ENCODE results near the gene KATNAL2.

The KATNAL2 gene

DNA sequence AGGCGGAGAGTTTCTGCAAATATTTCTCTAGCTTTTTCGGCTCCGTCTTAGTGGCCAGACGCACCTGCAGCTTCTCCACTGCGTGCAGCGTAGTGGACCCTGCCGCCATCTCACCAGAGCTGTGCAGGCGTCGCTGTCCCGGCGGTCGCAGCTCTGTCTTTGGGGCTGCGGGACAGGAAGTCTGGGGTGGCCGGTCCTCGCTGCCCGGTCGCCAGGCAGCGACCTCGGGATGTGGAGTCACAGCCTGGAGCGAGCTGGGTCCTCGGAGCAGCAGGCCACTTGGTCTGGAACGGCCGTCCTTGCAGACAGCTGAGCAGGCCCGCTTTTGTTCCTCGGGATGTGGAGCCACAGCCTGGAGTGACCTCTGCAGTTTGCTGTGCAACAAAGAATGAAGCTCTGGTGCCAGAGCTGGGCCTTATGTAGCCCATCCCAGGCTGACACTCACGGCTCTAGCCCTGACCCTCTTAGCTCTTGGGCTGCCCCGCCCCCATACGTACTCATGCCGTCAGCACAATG, 117.8 kb downstream of the KATNAL2 start, which contains the start of gene ELOA2:
Gene ELOA2, minus strand, starts transcription at position 466 of the 516 bp plus-strand sequence. Its CDS starts 357 bp downstream, at position 109.
- H3K36me3 ChIP-seq (ENCODE audit: insufficient read depth, low read length), result no peaks in the 10 kb centered on the region; the same call in 1 of the 2 replicates
- H3K9me3 ChIP-seq (ENCODE audit: control insufficient read depth, insufficient read depth, low read length), result no peaks in the 10 kb centered on the region
- H3K9ac ChIP-seq (ENCODE audit: low read depth, low read length), result no peak within 1 kb of the TSS
- H3K4me1 ChIP-seq (ENCODE audit: insufficient read depth, low read length), result no peaks in the 10 kb centered on the region

GRCh38 chr18:47036298-47036874, 119.0 kb downstream of the KATNAL2 start:
- Histone ChIP-seq H3K9me3 (ENCODE audit: control insufficient read depth, insufficient read depth, low read length) (no peaks in the 10 kb centered on the region), H3K4me1 (ENCODE audit: insufficient read depth, low read length) (no peaks in the 10 kb centered on the region), H3K36me3 (ENCODE audit: insufficient read depth, low read length) (no peaks in the 10 kb centered on the region; the same call in 1 of the 2 replicates), H3K9ac (ENCODE audit: low read depth, low read length) (no peak overlapping the region)

- no peaks in the 10 kb centered on the region for H3K9me3 ChIP-seq (ENCODE audit: control insufficient read depth, insufficient read depth, low read length)
- H3K36me3 ChIP-seq (ENCODE audit: insufficient read depth, low read length), result no peaks in the 10 kb centered on the region; the same call in 1 of the 2 replicates
- H3K4me1 ChIP-seq (ENCODE audit: insufficient read depth, low read length), result no peaks in the 10 kb centered on the region
- H3K9ac ChIP-seq (ENCODE audit: low read depth, low read length), result no peak overlapping the region
Observed at GRCh38 chr18:47036927-47037578, 119.7 kb downstream of the KATNAL2 start.

DNA sequence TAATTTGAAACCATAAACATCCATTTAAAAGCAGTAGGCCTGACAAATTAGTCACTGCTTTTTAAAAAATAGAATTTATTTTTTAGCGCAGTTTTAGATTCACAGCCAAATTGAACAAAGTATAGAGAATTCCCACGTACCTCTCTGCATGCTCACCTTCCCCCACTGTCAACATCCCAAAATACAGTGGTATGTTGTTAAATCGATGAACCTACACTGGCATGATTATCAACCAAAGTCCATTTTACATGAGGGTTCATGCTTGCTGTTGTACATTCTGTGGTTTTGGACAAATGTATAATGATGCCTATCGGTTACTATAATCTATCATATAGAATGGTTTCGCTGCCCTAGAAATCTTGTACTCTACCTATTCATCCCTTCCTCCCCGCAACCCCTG, 123.6 kb downstream of the KATNAL2 start:
- Histone ChIP-seq H3K4me1 (ENCODE audit: insufficient read depth, low read length) (no peaks in the 10 kb centered on the region), H3K9me3 (ENCODE audit: control insufficient read depth, insufficient read depth, low read length) (no peaks in the 10 kb centered on the region), H3K36me3 (ENCODE audit: insufficient read depth, low read length) (no peaks in the 10 kb centered on the region), H3K9ac (ENCODE audit: low read depth, low read length) (no peak overlapping the region)

GRCh38 chr18:47050468-47050867, 133.1 kb downstream of the KATNAL2 start:
- Histone ChIP-seq H3K4me1 (ENCODE audit: insufficient read depth, low read length) (no peaks in the 10 kb centered on the region), H3K9ac (ENCODE audit: low read depth, low read length) (no peak overlapping the region), H3K36me3 (ENCODE audit: insufficient read depth, low read length) (no peaks in the 10 kb centered on the region), H3K9me3 (ENCODE audit: control insufficient read depth, insufficient read depth, low read length) (no peaks in the 10 kb centered on the region)

- no peak overlapping the region for H3K9ac ChIP-seq (ENCODE audit: low read depth, low read length)
- no peaks in the 10 kb centered on the region for H3K4me1 ChIP-seq (ENCODE audit: insufficient read depth, low read length)
- H3K36me3 ChIP-seq (ENCODE audit: insufficient read depth, low read length), result no peaks in the 10 kb centered on the region
- no peaks in the 10 kb centered on the region for H3K9me3 ChIP-seq (ENCODE audit: control insufficient read depth, insufficient read depth, low read length)
Observed at GRCh38 chr18:47054369-47054768, 137.0 kb downstream of the KATNAL2 start.

DNA sequence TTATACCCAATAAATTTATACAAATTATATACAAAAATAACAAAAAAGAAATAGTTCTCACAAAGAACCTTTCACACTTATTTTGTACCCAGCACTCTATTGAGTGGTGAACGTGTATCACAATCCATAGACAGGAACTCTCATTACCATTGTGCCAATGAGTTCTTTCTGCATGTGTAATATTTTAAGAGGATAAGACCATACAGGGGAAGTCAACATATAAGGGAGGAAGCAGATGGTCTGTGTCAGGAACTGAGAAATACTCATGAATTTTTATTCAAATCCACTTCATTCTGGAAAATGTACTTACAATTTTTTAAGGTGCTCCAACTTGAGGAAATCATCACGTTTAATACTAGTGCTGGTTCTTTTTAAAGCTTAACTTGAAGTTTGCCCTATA, 145.1 kb downstream of the KATNAL2 start:
- no peaks in the 10 kb centered on the region for H3K4me1 ChIP-seq (ENCODE audit: insufficient read depth, low read length)
- no peaks in the 10 kb centered on the region for H3K9me3 ChIP-seq (ENCODE audit: control insufficient read depth, insufficient read depth, low read length)
- H3K9ac ChIP-seq (ENCODE audit: low read depth, low read length), result no peak overlapping the region
- H3K36me3 ChIP-seq (ENCODE audit: insufficient read depth, low read length), result no peaks in the 10 kb centered on the region

DNA sequence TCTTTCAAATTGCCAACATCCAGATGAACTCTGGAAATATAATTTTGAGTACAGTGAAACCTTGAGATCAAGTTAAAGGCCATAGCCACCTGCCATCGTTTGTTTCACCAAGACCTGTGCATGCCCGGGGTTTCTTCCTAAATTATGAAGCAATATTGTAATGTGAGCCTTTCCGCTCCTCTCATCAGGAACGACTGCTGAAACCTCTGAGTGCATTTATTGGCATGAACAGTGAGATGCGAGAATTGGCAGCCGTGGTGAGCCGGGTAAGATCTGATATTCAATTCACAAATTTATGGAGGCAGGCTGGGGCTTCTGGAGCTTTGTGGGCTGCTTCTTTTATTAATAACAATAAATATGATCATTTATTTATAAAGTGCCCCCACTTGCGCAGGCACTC, 145.7 kb downstream of the KATNAL2 start:
- no peaks in the 10 kb centered on the region for H3K9me3 ChIP-seq (ENCODE audit: control insufficient read depth, insufficient read depth, low read length)
- H3K4me1 ChIP-seq (ENCODE audit: insufficient read depth, low read length), result no peaks in the 10 kb centered on the region
- H3K9ac ChIP-seq (ENCODE audit: low read depth, low read length), result no peak overlapping the region
- no peaks in the 10 kb centered on the region for H3K36me3 ChIP-seq (ENCODE audit: insufficient read depth, low read length)

- Histone ChIP-seq H3K4me1 (ENCODE audit: insufficient read depth, low read length) (peaks cover 12% of the 10 kb centered on the region), H3K36me3 (ENCODE audit: insufficient read depth, low read length) (no peaks in the 10 kb centered on the region), H3K9me3 (ENCODE audit: control insufficient read depth, insufficient read depth, low read length) (no peaks in the 10 kb centered on the region), H3K9ac (ENCODE audit: low read depth, low read length) (no peak overlapping the region)
Observed at GRCh38 chr18:47067648-47068047, 150.2 kb downstream of the KATNAL2 start.

DNA sequence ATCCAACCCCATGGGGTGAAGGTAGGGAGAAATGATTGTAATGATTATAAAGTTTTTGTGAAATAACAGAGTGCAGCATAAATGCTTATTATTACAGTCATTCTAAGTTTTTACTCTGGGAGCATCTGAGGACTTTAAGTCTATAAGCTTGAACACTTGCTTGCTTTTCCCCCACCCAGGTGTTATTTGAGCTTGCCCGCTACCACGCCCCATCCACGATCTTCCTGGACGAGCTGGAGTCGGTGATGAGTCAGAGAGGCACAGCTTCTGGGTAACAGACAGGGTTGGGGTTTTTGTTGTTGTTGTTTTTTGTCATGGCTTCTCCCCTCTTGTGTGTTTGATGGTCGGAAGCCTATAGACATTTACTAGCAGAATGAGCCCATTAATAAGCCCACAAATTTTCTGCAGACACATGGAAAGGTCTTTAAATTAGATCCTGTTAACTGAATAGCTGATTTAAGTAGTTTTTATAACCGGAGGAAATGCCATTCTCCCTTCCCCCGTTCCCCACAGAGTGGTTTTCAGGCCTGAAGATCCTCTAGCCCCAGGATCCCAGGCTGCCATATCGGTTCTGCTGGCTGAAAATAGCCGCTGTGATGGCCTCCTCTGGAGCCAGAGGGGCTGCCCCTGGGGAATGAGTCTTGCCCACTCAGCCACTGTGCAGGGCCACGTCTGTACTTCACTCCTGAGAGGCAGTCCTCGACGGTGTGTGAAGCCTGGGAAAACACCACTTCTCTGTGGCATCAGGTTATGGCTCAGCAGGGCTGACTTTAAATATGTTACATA, 157.9 kb downstream of the KATNAL2 start:
- peaks cover 17% of the 10 kb centered on the region for H3K4me1 ChIP-seq (ENCODE audit: insufficient read depth, low read length)
- H3K9me3 ChIP-seq (ENCODE audit: control insufficient read depth, insufficient read depth, low read length), result no peaks in the 10 kb centered on the region
- H3K9ac ChIP-seq (ENCODE audit: low read depth, low read length), result peak overlapping the region; percentile 35; the same call in 1 of the 2 replicates
- no peaks in the 10 kb centered on the region for H3K36me3 ChIP-seq (ENCODE audit: insufficient read depth, low read length)

GRCh38 chr18:47077111-47077510, 159.7 kb downstream of the KATNAL2 start:
- Histone ChIP-seq H3K9me3 (ENCODE audit: control insufficient read depth, insufficient read depth, low read length) (no peaks in the 10 kb centered on the region), H3K9ac (ENCODE audit: low read depth, low read length) (no peak overlapping the region), H3K36me3 (ENCODE audit: insufficient read depth, low read length) (no peaks in the 10 kb centered on the region), H3K4me1 (ENCODE audit: insufficient read depth, low read length) (peaks cover 17% of the 10 kb centered on the region)

GRCh38 chr18:47080872-47081271, 163.5 kb downstream of the KATNAL2 start:
- H3K36me3 ChIP-seq (ENCODE audit: insufficient read depth, low read length), result no peaks in the 10 kb centered on the region
- no peaks in the 10 kb centered on the region for H3K9me3 ChIP-seq (ENCODE audit: control insufficient read depth, insufficient read depth, low read length)
- H3K9ac ChIP-seq (ENCODE audit: low read depth, low read length), result no peak overlapping the region
- H3K4me1 ChIP-seq (ENCODE audit: insufficient read depth, low read length), result peaks cover 4% of the 10 kb centered on the region; the same call in 1 of the 2 replicates

DNA sequence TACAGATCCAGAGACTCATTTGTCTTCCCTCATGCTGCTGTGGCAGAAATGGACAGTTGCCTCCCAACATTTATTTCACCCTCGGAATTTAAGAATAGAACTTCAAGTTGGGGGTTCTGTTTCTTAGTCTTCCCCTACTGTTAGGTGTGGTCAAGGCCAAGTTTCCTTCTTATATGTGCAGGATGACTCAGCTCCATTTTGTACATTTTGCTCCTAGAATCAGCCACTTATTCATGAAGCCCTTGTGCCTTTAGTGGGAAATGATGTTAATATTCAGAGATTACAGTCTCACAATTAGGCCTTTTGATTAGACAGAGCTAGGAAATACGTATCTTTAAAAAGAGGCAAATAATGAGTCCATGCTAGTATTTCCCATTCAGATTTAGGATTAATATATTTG, 164.2 kb downstream of the KATNAL2 start:
- H3K4me1 ChIP-seq (ENCODE audit: insufficient read depth, low read length), result no peaks in the 10 kb centered on the region
- H3K36me3 ChIP-seq (ENCODE audit: insufficient read depth, low read length), result no peaks in the 10 kb centered on the region
- H3K9me3 ChIP-seq (ENCODE audit: control insufficient read depth, insufficient read depth, low read length), result no peaks in the 10 kb centered on the region
- H3K9ac ChIP-seq (ENCODE audit: low read depth, low read length), result no peak overlapping the region

DNA sequence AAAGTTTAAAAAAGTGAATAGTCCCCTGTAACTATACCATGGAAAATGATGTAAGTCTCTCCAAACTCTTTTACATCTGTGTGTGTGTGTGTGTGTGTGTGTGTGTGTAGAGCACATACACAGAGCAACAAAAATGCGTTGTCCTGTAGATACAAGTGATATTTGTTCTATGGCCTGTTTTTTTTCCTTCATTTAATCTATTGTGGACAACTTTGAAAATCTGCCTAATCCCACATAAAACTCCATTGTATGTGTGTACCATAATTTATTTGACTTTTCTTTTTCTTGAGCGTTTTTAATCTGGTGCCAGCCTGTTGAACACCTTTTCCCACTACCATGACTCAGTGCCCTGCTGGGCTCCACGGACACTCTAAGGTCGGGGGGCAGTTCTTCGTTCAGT, 170.3 kb downstream of the KATNAL2 start:
- no peak overlapping the region for H3K9ac ChIP-seq (ENCODE audit: low read depth, low read length)
- H3K9me3 ChIP-seq (ENCODE audit: control insufficient read depth, insufficient read depth, low read length), result no peaks in the 10 kb centered on the region
- H3K36me3 ChIP-seq (ENCODE audit: insufficient read depth, low read length), result no peaks in the 10 kb centered on the region
- H3K4me1 ChIP-seq (ENCODE audit: insufficient read depth, low read length), result no peaks in the 10 kb centered on the region

Measured in ES-I3 (cell line).